Measurements from ENCODE around the gene TPRA1. TPM values are rescaled to one million over a fixed set of nuclear protein-coding genes. Genes with fewer than 3 reads are reported as not detected.

Gene TPRA1
- total RNA-seq (ENCODE audit: unreplicated experiment) = 21.2 TPM
- long read RNA-seq, transcript TPRA1-202 (11 exons, 1,933 nt) = major isoform, 15 of 30 reads
- long read RNA-seq, partial matches to known transcripts = 1 of 30 reads
- long read RNA-seq, other reads (novel, unspliced or antisense) = 13 of 30 reads

DNA sequence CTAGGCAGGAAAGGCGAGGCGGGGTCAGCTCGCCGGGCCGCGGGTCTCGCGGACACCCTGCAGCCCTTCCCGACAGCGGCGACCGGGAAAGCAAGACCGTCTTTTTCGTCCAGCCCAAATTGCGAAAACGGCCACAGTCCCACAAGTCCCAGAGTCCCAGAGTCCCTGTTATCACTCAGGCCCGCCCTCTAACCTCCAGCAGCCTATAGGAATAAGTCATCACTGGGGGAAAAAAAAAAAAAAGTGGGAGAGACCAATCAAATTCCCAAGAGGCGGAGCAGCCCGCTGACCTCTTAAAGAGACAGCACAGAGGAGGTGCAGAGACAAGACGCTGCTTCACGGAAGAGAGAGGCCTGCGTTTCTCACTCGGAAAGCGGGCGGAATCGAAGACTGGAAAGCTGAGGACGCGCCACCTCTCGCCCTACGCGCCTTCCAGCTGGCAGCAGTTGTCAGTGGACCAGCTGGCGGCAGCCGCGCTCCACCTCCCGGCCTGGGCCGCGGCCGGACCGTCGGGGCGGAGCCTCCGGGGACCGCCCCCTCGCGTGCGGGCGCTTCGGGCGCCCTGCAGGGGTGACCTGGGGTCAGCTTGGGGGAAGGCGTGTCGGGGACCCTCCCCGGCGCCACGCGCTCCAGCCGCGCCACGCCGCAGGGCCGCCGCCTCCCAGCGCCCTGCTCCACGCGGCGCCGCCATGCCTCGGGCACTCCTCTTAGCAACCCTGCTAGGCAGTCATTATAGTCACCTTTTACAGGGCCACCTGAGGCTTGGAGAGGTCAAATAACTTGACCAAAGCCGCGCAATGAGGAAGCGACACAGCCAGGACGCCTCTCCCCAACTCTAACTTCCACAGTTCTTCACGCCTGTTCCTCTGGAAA lies at the start of gene TPRA1:
Gene TPRA1, minus strand, starts transcription at position 141 of the 873 bp plus-strand sequence. CDS start 10,587 bp downstream, outside the sequence.
- peaks cover 12% of the 10 kb centered on the region for H3K27me3 Mint-ChIP-seq (ENCODE audit: unreplicated experiment)
- peaks cover 12% of the 10 kb centered on the region for H3K9me3 Mint-ChIP-seq (ENCODE audit: unreplicated experiment)
- no peaks in the 10 kb centered on the region for H3K36me3 Mint-ChIP-seq (ENCODE audit: unreplicated experiment)

GRCh38 chr3:127640042-127640355 lies 49.5 kb upstream of the TPRA1 start:
- no peaks in the 10 kb centered on the region for H3K36me3 Mint-ChIP-seq (ENCODE audit: unreplicated experiment)
- H3K27me3 Mint-ChIP-seq (ENCODE audit: unreplicated experiment) = no peaks in the 10 kb centered on the region
- no peak for DNase-seq
- TF ChIP-seq, protein P1, sequence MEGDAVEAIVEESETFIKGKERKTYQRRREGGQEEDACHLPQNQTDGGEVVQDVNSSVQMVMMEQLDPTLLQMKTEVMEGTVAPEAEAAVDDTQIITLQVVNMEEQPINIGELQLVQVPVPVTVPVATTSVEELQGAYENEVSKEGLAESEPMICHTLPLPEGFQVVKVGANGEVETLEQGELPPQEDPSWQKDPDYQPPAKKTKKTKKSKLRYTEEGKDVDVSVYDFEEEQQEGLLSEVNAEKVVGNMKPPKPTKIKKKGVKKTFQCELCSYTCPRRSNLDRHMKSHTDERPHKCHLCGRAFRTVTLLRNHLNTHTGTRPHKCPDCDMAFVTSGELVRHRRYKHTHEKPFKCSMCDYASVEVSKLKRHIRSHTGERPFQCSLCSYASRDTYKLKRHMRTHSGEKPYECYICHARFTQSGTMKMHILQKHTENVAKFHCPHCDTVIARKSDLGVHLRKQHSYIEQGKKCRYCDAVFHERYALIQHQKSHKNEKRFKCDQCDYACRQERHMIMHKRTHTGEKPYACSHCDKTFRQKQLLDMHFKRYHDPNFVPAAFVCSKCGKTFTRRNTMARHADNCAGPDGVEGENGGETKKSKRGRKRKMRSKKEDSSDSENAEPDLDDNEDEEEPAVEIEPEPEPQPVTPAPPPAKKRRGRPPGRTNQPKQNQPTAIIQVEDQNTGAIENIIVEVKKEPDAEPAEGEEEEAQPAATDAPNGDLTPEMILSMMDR (IDR thresholded peaks at IDR 0.05; ENCODE audit: partially characterized antibody, unreplicated experiment) = no peak
- H3K9me3 Mint-ChIP-seq (ENCODE audit: unreplicated experiment) = no peaks in the 10 kb centered on the region
- H3K4me3 Mint-ChIP-seq (ENCODE audit: unreplicated experiment) = no peak overlapping the region
- H3K27ac Mint-ChIP-seq (ENCODE audit: unreplicated experiment) = no peak overlapping the region
- peaks cover 8% of the 10 kb centered on the region for H3K4me1 Mint-ChIP-seq (ENCODE audit: low read depth, unreplicated experiment)

More for the DNA sequence above, at the start of gene TPRA1:
- TF ChIP-seq, protein P1 (IDR thresholded peaks at IDR 0.05; ENCODE audit: partially characterized antibody, unreplicated experiment) = no peak
- H3K4me3 Mint-ChIP-seq (ENCODE audit: unreplicated experiment) = peak within 1 kb of the TSS; percentile 97
- DNase-seq = peak; percentile 81
- H3K27ac Mint-ChIP-seq (ENCODE audit: unreplicated experiment) = peak within 1 kb of the TSS; percentile 98
- H3K4me1 Mint-ChIP-seq (ENCODE audit: low read depth, unreplicated experiment) = peaks cover 8% of the 10 kb centered on the region

DNA sequence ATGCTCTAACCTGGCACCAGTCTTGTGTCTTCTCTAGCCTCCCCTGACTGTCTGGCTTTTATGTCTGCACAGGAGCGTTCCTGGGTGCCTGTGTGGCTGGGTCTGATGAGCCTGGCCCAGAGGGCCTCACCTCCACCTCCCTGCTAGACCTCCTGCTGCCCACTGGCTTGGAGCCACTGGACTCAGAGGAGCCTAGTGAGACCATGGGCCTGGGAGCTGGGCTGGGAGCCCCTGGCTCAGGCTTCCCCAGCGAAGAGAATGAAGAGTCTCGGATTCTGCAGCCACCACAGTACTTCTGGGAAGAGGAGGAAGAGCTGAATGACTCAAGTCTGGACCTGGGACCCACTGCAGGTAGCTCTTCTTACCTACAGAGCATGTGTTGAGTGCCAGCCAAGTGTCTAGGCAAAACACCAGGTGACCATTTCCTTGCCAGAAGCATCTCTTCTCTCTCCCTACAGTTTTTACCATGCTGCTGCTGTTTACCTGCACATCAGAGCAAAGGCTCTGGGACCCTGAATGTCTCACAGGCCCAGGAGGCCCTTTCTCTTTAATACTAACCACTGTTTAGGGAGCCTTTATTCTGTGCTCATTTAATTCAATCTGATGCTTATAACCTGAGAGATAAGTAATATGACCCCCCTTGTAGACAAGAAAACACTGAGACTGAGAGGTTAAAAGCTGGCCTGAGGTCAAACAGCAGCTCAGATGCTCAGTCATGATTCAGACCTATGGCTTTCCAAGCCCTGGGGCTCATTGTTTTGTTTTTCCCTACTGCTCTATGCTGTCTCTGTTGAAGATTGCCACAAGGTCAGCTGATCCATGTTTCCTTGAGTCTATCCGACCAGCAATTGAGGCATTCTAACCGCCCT lies 48.9 kb upstream of the TPRA1 start:
- H3K4me1 Mint-ChIP-seq (ENCODE audit: low read depth, unreplicated experiment) = peaks cover 8% of the 10 kb centered on the region

DNA sequence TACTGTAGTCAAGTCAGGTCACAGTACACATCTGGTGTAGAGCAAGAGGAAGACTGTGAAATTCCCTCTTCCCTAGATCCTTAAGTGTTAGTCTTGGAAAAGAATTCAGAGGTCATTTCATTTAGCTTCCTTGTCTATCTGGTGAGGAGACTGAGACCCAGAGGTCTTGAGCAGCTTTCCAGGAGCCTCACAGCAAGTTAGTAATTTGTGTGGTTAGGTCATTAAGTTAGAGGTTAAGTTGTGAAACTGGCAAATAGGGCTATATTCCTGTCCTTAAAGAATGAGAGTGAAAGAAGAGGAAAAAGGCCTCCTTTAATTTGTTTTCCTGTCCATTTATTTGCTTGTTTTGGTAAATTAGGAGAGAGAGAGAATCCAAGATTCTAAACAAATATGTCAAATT lies 47.4 kb upstream of the TPRA1 start:
- Mint-ChIP-seq H3K4me3 (ENCODE audit: unreplicated experiment) (no peak overlapping the region), H3K9me3 (ENCODE audit: unreplicated experiment) (no peaks in the 10 kb centered on the region), H3K36me3 (ENCODE audit: unreplicated experiment) (no peaks in the 10 kb centered on the region), H3K27me3 (ENCODE audit: unreplicated experiment) (no peaks in the 10 kb centered on the region), H3K4me1 (ENCODE audit: low read depth, unreplicated experiment) (peaks cover 8% of the 10 kb centered on the region), H3K27ac (ENCODE audit: unreplicated experiment) (no peak overlapping the region)
- TF ChIP-seq, protein P1 (IDR thresholded peaks at IDR 0.05; ENCODE audit: partially characterized antibody, unreplicated experiment) = no peak
- no peak for DNase-seq

More for the DNA sequence above, 48.9 kb upstream of the TPRA1 start:
- TF ChIP-seq, protein P1 (IDR thresholded peaks at IDR 0.05; ENCODE audit: partially characterized antibody, unreplicated experiment) = no peak
- Mint-ChIP-seq H3K4me3 (ENCODE audit: unreplicated experiment) (no peak overlapping the region), H3K9me3 (ENCODE audit: unreplicated experiment) (no peaks in the 10 kb centered on the region), H3K36me3 (ENCODE audit: unreplicated experiment) (no peaks in the 10 kb centered on the region), H3K27ac (ENCODE audit: unreplicated experiment) (peak overlapping the region; percentile 8), H3K27me3 (ENCODE audit: unreplicated experiment) (no peaks in the 10 kb centered on the region)
- no peak for DNase-seq

Measured in glutamatergic neuron (in vitro differentiated cells).